Cerebellar nuclear complex (tissue), 1 donor: Measurements from ENCODE around the gene MSRB1.
"Not testable (repeated sequence)": the region's sequence is repeated elsewhere in the genome, so short reads cannot be mapped to it uniquely, and the experiment has no call there.

ENCODE experiments used
- DNase-seq, 2 experiments: peaks; one replicate each; lab custom pipeline; 2025; lab: John Stamatoyannopoulos, UW

MSRB1 gene

DNA sequence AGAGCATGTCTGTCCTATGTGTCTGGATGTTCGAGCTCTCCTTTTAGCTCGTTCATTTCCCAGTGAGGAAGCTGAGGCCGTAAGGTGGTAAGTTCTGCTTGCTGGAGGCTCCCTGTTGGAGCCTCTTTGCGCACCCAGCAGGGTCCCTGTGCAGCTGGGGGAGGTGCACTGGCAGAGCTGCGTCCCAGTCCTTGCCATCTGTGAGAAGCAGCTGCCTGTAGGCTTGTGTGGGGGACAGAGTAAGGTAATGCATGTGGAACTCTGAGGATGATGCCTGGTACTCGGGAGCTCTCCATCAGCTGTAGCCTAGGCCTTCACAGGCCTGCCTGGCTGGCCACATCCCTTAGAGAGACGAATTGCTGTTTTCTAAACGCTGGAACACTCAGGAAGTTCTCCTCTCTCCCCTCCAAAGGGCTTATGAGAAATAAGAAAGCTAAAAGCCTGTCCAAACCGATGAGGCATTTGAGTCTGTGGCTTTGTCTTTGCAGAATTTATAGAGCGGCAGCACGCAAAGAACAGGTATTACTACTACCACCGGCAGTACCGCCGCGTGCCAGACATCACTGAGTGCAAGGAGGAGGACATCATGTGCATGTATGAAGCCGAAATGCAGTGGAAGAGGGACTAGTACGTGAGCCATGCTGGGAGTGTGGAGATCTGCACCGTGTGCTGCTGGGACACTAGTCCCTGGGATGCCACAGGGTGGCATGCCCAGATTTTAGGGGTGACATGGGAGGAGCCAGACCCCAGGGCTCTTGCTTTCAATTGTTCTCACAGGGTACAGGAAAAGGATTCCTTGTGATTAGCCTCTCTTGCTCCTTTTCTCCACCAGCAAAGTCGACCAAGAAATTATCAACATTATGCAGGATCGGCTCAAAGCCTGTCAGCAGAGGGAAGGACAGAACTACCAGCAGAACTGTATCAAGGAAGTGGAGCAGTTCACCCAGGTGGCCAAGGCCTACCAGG, 17.9 kb upstream of the MSRB1 start:
- no peak for DNase-seq

DNA sequence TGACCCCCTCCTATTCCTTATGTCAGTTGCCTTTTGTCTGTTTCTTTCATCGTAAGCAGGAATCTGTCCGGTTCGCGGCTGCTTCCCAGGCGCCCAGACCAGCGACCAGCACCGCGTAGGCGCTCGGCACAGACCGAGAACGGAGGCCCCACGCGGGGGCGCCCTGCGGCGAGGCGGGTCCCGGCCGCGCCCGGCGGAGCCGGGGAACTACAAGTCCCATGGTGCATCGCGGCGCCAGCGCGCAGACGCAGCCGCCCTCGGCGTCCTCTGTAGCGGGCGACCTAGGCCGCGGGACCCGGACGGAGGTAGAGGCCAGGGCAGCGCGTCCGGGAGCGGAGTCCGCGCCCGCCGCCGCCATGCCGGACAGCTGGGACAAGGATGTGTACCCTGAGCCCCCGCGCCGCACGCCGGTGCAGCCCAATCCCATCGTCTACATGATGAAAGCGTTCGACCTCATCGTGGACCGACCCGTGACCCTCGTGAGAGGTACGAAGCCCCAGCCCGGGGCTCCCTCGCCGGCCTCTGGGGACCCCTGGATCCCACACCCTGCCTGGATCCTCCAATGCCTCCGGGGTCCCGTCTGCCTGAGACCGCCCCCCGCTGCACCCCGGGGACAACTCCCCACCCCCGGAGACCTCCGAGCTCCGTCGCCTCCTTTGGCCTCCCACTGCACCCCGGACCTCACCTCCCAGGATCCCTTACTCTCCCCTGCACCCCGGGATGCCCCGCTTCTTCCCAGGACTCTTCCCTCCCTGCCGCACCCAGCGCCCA, 16.5 kb upstream of the MSRB1 start, which contains the start of gene NDUFB10:
TSS of gene NDUFB10 (plus strand) at position 270 of the 771 bp plus-strand sequence. CDS start at position 357, 87 bp downstream.
- DNase-seq = no peak

DNA sequence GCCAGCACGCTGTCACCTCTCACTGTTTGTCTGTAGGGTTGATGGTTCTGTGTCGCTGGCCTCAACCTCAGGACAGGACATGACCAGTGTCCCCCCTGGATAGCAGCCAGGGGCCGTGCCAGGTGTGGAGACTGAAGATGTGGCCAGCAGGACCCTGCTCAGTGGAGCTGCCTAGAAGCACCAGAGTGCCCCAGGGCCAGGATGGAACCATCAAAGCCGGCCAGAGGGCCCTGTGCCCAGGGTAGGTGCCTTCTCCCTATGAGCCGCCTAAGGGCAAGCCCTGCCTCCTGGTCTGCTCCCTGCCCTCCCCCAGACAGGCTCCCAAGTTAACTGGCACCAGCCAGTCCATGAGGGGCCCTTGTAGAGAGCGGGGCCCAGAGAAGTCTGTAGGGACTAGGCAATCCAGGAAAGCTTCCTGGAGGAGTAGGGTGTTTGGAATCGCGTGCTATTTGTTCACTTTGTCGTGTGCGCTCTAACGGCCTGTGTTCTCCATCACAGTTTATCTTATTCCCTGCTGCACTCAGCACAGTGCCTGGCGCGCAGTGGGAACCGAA, 15.8 kb upstream of the MSRB1 start:
- no peak for DNase-seq

DNA sequence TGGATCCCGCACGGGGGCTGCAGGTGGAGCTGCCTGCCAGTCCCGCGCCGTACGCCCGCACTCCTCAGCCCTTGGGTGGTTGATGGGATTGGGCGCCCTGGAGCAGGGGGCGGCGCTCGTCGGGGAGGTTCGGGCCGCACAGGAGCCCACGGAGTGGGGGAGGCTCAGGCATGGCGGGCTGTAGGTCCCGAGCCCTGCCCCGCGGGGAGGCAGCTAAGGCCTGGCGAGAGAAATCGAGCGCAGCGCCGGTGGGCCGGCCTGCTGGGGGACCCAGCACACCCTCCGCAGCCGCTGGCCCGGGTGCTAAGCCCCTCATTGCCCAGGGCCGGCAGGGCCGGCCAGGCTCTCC, 15.1 kb upstream of the MSRB1 start:
- DNase-seq = not testable (repeated sequence)

DNA sequence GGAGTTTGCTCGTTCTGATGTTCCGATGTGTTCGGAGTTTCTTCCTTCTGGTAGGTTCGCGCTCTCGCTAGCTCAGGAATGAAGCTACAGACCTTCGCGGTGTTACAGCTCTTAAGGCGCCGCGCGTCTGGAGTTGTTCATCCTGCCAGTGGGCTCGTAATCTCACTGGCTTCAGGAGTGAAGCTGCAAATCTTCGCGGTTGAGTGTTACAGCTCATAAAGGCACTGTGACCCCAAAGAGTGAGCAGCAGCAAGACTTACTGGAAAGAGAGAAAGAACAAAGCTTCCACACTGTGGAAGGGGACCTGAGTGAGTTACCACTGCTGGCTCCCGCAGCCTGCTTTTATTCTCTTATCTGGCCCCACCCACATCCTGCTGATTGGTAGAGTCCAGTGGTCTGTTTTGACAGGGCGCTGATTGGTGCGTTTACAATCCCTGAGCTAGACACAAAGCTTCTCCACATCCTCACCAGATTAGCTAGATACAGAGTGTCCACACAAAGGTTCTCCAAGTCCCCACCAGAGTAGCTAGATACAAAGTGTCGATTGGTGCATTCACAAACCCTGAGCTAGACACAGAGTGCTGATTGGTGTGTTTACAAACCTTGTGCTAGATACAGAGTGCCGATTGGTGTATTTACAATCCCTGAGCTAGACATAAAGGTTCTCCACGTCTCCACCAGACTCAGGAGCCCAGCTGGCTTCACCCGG, 14.6 kb upstream of the MSRB1 start:
- not testable (repeated sequence) for DNase-seq

DNA sequence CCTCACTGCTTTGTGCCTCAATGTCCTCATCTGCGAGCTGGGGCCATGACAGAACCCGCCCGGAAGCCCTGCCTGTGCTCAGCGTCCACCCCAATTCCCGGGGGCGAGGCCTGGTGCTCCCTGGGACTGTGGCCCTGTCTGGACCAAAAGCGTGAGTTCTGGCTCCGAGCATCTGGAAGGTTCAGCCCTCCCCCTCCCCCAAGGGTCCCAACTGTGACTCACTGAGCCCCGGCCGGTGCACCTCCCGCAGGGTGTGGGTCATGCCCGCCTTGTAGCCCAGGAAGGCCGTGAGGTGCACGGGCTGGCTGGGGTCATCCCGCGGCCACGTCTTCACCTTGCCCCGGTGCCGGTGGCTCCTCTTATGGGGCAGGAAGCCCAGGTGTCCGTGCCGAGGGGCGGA, 10.7 kb upstream of the MSRB1 start:
- DNase-seq = no peak

DNA sequence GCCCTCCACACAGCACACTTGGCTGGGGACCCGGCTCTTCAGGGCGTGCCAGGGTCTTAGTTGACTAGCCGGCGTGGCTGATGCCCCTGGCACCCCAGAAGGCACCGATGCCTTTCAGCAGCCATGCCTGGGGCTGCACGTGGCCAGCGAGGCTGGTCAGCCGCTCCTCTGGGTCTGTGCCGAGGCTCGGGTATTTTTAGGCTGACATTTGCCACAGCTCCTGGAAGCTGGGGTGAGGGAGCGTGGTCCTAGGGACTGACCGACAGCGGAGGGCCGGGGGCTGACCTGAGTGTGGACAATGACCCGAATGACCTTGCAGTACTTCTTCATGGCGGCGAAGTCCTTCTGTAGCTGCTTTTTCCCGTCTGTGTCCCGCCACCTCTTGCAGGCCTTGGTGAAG, 7.6 kb upstream of the MSRB1 start:
- no peak for DNase-seq

DNA sequence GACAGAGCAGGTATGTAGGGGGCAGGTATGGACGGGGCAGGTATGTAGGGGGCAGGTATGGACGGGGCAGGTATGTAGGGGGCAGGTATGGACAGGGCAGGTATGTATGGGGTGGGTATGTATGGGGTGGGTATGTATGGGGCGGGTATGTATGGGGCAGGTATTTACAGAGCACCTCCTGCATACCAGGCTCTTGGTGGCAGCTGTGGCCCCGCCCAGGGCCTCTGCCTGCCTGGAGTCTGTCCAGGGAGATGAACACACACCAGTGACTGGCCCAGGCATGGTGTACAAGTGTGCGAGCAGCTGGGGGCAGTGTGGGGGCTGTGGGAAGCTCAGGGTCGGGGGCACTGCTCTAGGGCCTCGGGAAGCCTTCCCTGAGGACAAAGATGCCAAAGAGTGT, 7.0 kb upstream of the MSRB1 start:
- no peak for DNase-seq

DNA sequence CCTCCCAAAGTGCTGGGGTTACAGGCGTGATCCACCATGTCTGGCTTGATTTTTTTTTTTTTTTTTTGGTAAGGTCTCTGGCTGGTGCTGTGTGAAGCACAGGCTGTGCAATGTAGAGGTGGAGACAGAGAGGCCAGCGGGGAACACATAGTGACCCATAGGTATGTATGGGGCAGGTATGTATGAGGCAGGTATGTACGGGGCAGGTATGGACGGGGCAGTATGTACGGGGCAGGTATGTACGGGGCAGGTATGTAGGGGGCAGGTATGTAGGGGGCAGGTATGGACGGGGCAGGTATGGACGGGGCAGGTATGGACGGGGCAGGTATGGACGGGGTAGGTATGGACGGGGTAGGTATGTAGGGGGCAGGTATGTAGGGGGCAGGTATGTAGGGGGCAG, 6.5 kb upstream of the MSRB1 start:
- DNase-seq = no peak

DNA sequence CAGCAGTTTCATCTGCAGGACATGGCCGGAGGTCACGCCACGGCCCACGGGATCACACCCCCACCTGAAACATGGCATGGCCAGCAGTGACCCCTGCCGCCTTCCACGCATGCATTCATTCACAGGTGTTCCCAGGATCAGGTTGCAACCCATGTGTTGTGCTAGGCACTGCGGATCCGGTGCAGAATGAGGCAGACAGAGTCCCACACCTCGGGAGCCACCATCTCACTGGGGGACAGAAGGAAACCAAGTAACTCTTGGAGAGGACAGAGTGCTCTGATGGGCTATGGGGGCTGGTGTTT, 4.3 kb upstream of the MSRB1 start:
- DNase-seq = no peak

DNA sequence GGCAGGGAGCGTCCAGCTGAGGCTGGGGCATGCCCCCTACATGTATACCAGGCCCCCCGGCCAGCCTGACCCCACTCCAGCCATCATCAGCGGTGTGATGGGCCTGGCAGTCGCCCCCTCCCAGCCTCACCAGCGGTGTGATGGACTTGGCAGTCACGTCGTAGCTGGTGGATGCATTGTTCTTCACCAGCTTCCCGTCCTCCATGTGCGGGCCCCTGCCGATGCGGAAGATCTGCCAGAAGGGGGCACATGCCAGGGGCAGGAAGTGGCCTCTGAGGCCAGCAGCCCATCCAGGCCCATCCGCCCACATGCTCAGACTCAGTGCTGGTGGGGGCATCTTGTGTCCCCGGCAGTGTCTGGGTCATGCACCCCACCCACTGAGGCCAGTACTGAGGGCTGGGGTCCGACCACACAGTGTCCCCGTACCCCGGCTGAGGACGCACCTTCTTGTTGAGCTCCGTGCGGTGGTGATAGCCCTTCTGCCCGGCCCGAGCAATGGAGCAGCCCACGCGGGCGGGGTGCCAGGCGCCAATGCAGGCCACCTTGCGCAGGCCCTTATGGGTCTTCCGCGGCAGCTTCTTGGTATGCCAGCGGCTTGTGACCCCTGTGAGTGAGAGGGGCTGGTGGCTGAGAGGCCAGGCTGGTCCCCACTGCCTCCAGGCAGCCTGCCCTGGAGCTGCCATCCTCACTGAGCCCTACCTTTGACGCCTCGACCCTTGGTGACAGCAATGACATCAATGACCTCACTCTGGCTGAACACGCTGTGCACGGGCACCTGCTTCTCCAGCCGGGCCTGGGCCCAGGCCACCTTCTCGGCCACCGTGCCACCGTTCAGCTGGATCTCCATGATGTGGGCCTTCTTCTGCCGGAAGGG, 3.7 kb upstream of the MSRB1 start:
- DNase-seq = no peak

DNA sequence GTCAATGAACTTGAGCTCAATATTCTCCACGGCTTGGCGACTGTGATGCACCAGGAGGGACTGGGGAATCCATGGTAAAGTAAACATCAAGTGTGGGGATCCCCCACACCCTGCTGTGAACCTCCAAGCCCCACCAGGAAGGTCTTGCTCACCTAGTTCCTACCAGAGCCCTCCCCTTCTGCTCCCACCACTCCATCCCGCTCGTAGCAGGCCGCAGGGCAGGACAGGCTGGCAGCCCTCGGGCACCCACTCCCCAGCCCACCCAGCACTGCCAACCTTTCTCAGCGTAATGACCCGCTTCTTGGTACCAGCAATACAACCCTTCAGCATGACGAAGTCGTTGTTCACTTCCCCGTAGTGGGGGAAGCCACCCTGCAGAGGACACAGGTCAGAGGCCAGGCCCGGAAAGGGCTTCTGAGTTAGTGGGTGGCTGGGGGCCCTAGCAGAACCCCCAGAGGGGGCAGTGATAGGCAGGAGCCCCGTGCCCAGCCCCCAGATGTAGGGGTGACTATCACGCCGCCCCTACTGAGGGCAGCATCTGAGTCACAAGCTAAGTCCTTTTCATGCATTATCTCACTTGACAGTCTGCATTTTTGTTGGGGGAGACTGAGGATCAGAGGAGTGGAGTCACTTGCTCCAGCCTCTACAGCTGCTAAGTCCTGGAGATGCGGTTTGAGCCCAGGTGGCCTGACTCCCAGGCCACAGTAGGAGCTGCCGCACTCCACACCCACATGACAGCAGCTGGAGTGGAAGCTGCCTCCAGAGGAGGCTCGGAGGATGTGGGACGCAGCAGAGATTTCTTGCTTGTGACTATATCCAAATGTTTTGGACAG, 2.8 kb upstream of the MSRB1 start:
- no peak for DNase-seq

DNA sequence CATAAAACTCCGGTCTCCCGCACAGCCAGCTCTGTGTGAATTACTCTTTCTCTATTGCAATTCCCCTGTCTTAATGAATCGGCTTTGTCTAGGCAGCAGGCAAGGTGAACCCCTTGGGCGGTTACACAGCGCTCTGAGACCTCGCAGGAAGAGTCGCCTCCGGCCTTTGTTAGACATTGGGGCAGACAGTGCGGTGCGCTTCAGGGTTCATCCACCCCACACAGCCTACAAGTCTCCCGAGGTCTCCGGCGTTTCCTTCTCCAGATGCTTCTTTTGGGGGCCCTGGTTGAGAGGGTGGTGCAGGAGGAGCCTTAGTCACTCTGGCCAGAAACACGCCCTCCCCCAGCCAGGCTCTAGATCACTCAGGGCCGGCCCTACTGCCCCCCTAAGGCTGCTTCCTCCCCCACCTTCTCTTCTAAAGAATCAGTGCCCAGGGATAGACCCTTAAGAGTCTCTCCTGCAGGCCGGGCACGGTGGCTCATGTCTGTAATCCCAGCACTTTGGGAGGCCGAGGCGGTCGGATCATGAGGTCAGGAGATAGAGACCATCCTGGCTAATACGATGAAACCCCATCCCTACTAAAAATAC, 1.7 kb upstream of the MSRB1 start:
- DNase-seq = no peak

DNA sequence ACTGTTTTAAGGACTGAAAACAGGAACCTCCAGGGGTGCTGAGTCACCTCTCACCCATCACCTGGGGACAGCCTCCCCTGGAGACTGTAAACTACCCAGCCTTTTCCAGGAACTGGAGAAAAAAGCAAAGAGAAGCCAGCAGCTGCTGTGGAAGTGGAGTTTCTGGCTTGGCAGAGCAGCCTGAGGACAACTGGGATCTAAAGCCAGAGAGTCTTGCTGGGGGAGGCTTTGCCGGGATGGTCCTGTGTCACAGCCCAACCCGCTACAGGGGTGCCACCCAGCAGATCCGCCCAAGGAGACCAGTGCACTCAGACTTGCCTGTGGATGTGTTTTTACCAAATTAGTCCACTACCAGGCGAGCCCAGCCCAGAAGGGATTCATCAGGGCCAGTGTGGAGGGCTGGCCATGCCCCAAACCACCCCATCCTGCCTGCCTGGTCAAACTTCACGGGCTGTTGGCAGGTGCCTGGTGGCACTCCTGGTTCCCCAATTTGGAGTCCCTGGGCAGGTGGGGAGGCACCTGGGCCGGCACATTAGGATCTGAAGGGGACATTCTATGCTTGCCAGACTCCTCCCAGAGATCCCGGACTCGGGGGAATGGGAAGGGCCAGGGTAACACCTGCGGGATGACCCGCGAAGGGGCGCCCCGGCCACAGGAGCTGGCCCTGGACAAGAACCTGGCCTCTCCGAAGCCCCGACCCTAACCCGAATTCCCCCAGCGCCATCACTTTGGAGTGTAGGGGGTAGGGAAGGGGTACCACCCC, 771 bp downstream of the MSRB1 start:
- DNase-seq = no peak

DNA sequence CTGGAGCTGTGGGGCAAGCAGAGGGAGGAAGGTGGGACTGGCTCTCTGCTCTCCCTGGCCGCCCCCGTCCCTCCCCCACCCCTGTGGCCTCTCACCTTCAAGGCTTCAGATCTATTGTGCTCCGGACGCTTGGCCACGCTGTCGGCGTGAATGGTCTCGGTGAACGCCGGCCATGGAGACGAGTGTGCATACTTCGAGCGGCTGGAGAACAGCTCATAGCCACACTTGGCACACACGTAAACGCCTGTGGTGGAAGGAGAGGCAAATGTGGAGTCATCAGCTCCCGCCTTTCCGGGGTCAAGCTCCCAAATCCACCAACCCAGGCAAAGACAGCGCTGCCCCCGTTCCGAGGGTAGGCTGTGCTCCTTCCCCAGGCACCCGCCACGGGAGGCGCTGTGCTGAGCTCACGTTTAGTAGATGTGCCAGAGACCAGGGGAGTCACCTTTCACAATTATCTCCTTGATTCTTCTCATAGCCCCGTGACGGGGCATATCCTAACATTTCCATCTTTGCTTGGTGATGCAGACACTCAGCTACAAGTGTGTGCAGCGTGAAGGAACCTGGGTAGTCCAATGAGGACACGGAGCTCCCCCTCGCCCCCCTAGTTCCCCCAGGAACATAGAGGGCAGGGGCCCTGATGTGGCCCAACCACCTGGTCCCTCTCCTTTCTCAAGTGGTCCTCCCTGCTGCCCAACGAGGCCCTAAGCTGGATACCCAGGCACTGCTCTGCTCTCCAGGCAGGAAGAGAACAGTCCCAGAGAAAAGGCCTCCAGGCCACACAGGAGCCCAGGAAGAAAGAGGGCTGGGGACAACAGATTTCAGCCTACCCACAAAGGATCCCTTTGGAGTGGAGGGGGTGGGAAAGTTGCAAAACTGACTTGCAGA, 1.6 kb downstream of the MSRB1 start:
- DNase-seq = no peak

DNA sequence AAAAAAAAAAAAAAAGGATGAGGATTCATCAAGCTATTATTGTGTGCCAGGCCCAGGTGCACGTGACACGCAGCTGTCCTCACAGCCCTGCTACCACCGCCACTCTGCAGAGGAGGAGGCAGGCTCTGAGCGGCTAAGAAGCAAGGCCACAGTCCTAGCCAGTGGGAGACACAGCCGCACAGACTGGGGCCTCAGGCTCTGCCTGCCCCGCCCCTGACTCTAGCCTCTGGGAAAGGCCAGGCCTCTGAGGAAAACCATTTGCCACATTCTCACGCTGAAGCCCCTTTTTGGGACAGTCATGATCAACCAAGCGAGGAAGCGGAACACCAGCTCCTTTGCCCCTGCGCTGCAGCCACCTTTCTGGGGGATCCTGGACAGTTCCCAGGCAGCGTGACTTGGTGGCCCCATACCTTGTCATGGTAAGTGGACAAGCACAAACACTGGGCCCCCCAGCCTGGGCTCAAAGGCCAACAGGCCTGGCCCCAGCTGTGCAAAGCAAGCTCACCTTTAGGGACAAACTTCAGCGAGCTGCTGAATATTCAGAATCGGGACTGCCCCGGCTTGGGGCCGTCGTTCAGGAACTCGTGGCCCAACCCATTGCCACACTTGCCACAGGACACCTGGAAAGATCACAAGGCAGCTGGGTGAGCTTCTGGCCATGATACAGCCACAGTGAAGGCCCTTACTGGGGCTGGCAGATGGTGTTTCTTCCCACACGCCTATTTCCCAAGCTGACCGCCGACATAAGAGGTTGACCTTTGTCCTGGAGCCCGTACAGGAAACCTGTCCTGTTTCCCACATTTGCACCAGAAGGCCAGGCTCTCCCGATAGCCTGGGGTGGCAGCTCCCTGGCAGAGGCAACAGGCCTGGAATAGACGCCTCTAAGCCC, 2.5 kb downstream of the MSRB1 start:
- no peak for DNase-seq

DNA sequence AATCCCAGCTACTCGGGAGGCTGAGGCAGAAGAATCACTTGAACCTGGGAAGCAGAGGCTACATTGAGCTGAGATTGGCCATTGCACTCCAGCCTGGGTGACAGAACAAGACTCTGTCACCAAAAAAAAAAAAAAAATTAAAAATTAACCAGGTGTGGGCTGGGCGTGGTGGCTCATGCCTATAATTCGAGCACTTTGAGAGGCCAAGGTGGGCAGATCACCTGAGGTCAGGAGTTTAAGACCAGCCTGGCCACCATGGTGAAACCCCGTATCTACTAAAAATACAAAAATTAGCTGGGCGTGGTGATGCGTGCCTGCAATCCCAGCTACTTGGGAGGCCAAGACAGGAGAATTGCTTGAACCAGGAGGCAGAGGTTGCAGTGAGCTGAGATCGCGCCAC, 3.2 kb downstream of the MSRB1 start:
- DNase-seq = not testable (repeated sequence)
